ENCODE results near the gene NINL. TPM values are rescaled to one million over a fixed set of nuclear protein-coding genes. Genes with fewer than 3 reads are reported as not detected.

The NINL gene
- total RNA-seq, 1 donor from 2014 or later = 10.7 TPM

- peak; percentile 90 for DNase-seq
- ATAC-seq (ENCODE audit: poor library complexity) = peak; percentile 98
- intact Hi-C loops (cut with DNase I) = no loop called here
Measured at GRCh38 chr20:25407311-25408169, 177.8 kb downstream of the NINL start, which contains the start of gene GINS1. Gene GINS1, plus strand, starts transcription at chr20:25407673. Its CDS starts 148 bp downstream, at chr20:25407821.

Other genes starting within 250 kb of the NINL start
- gene ABHD12, start 194.7 kb downstream of the NINL start, total RNA-seq = 21.1 TPM
- gene GINS1, start 177.9 kb downstream of the NINL start, total RNA-seq = 0.46 TPM
- 3.4 TPM for gene NANP, start 38.5 kb upstream of the NINL start, total RNA-seq
- gene ZNF337, start 111.3 kb upstream of the NINL start, total RNA-seq = 6.7 TPM

Data from Right ventricle myocardium superior (tissue), 1 donor.